Suppressor macrophage treated with lipopolysaccharide for 1 hour (primary cell): ENCODE results near the gene SCN5A.
A peak's percentile ranks its signal among the peaks of the same experiment; 100 is the strongest.

Experiments used
- DNase-seq, 3 donors: peaks; one replicate each; pipeline ENCODE4 v3.0.0-alpha.2; 2020 to 2022

Gene SCN5A

GRCh38 chr3:38649500-38650247, at the start of gene SCN5A:
TSS of gene SCN5A (minus strand) at chr3:38649687. CDS start at chr3:38633307, 16,380 bp downstream.
- peak; percentile 43 to 79 (median 61) for DNase-seq

GRCh38 chr3:38698760-38699159, 49.3 kb upstream of the SCN5A start:
- DNase-seq: no peak

GRCh38 chr3:38698061-38698460, 48.6 kb upstream of the SCN5A start:
- no peak for DNase-seq

GRCh38 chr3:38696034-38696433, 46.5 kb upstream of the SCN5A start:
- DNase-seq: no peak

GRCh38 chr3:38690185-38690584, 40.7 kb upstream of the SCN5A start:
- no peak for DNase-seq

DNA sequence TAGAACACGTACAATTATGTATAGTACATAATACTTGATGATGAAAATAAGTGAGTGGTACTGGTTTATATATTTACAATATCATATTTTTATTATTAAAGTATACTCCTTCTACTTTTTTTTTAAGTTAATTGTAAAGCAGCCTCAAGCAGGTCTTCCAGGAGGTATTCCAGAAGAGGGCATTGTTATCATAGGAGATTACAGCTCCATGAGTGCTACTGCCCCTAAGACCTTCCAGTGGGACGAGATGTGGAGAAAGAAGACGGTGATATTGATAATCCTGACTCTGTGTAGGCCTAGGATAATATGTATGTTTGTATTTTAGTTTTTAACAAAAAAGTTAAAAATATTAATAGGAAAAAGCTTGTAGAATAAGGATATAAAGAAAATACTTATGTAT, 40.3 kb upstream of the SCN5A start:
- no peak for DNase-seq

GRCh38 chr3:38689346-38689745, 39.9 kb upstream of the SCN5A start:
- no peak for DNase-seq

GRCh38 chr3:38687321-38687720, 37.8 kb upstream of the SCN5A start:
- peak; percentile 25 to 59 (median 57) for DNase-seq

- DNase-seq: peak; percentile 4 to 18 (median 15)
Measured at GRCh38 chr3:38684546-38684945, 35.1 kb upstream of the SCN5A start.

DNA sequence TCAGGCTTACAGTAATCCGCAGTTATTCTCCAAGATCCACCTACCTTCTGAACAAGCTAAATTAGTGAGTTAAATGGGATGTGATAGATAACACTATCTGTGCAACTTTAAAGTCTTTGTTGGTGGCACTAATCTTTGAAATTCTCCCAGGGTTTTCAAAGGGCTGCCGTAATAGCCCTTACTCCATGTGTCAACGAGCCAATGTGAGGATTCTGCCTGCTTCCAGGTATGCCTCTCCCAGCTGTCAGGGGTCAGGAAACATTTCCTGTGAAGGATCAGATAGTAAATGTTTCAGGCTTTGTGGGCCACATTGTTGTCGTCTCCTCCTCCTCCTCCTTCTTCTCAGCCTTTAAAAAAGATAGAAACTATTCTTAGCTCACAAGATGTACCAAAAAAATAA, 20.2 kb upstream of the SCN5A start:
- no peak for DNase-seq

- no peak for DNase-seq
Measured at GRCh38 chr3:38662544-38662943, 13.1 kb upstream of the SCN5A start.

DNA sequence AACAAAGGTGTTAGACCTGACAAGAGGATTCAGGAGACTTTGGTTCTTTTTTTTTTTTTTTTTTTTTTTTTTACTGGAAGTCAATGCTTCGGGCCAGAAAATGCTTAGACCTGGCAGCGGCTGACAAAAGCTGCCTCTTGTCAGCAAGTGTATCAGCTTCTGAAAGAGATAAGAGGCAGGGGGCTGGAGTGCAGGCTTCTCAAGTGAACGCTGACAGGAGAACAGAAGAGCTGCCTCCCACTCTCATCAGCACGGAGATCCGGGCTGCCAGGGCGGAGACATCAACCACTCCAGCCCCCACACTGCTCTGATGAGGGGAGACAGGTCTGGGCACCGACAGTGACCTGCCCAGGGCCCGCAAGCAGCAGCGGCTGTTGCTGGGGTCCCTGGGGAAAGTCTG, 9.4 kb upstream of the SCN5A start:
- DNase-seq: no peak

- DNase-seq: no peak
Measured at GRCh38 chr3:38657369-38657768, 7.9 kb upstream of the SCN5A start.

GRCh38 chr3:38655708-38656300, 6.3 kb upstream of the SCN5A start:
- DNase-seq: peak; percentile 44 to 53 (median 48)

DNA sequence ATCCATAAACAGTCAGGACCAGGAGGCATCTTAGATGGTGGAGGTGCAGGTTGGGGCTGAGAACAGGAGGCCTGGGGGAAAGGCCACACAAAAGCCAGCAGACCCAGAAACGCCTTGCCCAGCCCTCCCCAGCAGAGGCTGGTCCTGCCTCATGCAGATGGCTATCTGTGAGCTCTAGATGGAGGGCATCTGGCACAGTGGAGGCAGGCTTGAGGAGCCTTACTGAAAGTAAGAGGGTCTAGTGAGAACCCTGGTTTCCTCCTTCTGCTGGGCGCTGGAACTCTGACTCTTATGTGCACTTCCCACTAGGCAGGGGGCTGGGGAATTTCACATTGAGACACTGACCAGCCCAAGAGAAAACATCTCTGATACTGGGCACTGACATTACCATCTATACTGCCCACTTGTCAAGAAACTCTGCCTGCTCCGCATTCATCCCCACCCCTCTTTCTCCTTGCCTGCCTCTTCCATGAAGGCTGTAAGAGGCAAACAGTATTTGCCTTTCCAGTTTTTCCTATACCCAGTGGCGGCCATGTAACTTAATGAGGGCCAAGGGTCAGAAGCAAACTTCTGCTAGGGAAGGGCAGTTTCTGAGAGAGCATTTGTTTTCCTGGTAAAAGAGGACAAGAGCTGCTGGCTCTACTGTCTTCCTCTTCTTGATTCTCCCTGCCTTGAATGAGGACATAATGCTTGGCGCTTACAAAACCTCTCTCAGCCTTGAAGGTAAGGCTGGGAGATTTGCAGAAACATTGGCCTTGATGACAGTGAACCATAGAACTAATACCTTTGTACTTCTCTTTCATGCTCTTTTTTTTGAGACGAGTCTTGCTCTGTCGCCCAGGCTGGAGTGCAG, 4.4 kb upstream of the SCN5A start:
- no peak for DNase-seq

GRCh38 chr3:38652934-38653333, 3.4 kb upstream of the SCN5A start:
- DNase-seq: no peak

GRCh38 chr3:38651153-38651789, 1.8 kb upstream of the SCN5A start:
- peak; percentile 73 to 81 (median 78) for DNase-seq

DNA sequence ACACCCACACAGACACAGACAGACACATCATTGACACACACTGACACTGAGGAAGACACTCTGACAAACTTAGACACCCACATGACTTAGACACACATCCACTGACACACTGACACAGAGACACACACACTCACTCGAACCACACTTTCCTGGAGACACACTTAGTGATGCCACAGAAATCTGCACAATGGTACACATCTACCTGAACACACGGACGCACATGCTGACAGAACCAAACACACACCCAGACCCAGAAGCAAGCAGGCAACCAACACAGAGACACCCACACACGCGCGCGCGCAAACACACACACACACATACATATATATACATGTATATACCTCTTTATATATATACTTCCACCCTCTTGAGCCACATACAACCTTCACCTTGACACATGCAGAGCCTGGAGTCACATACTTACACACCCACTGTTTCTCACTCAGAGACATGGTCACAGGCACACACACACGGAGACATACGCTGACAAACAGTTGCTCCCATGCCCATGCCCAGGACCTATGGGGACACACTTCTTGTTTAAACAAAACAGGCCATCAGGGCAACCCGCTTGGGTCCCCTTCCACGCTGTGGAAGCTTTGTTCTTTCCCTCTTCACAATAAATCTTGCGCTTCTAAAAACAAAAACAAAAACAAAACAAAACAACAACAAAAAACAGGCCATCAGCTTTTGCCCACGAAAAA, 913 bp upstream of the SCN5A start:
- no peak for DNase-seq

DNA sequence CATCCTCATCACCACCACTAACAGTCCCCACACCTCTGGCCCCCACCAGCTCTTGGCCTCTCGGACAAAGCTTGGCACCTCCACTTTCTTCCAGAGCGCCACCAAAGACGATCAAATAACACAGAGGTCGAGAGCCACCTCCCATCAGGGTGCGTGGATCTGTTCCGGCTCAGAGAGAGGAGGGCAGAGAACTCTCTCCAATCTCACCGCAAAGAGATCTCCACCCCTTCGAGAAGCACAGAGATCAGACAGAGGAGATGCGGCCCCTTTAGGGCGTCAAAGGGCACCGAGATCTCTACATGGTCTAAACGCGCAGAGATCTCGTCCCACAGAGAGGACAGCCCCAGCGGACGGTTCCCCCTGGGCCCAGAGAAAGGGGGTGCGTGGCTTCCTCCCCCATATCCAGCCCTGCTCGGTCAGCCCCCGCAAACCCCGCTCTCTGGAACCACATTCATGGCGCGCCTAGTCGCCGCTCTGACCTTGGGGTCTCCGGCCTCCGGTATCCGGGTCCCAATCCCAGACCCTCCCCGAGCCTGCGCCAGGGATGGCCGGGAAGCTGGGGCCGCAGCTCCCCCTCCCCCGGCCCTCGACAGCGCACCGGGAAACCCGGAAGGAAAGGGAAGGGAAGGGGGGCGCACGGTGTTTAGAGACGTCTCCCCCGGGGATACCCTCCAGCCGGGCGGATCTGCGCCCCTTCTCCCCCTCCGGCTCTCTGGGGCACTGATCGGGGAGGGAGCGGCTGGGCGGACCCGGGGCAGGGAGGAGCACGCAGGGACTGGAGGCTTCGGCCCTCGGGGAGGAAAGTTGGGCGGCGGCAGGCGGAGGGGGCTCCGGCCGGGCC, 608 bp downstream of the SCN5A start:
- peak in 1 of 3 donors; percentile 17 for DNase-seq

- no peak for DNase-seq
Measured at GRCh38 chr3:38648024-38648658, 1.3 kb downstream of the SCN5A start.
